GM18907 (cell line): ENCODE measurements around the gene HTR3D.
A peak's percentile ranks its signal among the peaks of the same experiment; 100 is the strongest.
"Not testable (repeated sequence)": the region's sequence is repeated elsewhere in the genome, so short reads cannot be mapped to it uniquely, and the experiment has no call there.

Experiments used
- ATAC-seq: cut with Tn5 transposase; IDR thresholded peaks from one replicate; pipeline ENCODE4 v1.9.1; 2021; ENCODE audit warnings: mild to moderate bottlenecking, moderate library complexity; ENCODE audit not compliant: unreplicated experiment

Gene HTR3D

GRCh38 chr3:184015381-184016019 is 16.0 kb upstream of the HTR3D start:
- no peak for ATAC-seq

- ATAC-seq: no peak
Observed at GRCh38 chr3:184016169-184016570, 15.4 kb upstream of the HTR3D start.

- peak; percentile 80 for ATAC-seq
Observed at GRCh38 chr3:184016811-184017671, 14.5 kb upstream of the HTR3D start.

- ATAC-seq: peak; percentile 97
Observed at GRCh38 chr3:184017672-184018423, 13.7 kb upstream of the HTR3D start, which contains the start of gene ABCC5. Gene ABCC5 (minus strand): TSS chr3:184017884. CDS start chr3:184014392, 3,492 bp downstream.

- ATAC-seq: no peak
Observed at GRCh38 chr3:184018424-184018973, 13.0 kb upstream of the HTR3D start.

- no peak for ATAC-seq
Observed at GRCh38 chr3:184022323-184022722, 9.2 kb upstream of the HTR3D start.

- not testable (repeated sequence) for ATAC-seq
Observed at GRCh38 chr3:184025256-184025655, 6.3 kb upstream of the HTR3D start.

GRCh38 chr3:184028275-184028890 is 3.2 kb upstream of the HTR3D start:
- not testable (repeated sequence) for ATAC-seq

GRCh38 chr3:184029443-184029842 is 2.1 kb upstream of the HTR3D start:
- ATAC-seq: no peak

GRCh38 chr3:184030536-184030935 is 1.0 kb upstream of the HTR3D start:
- no peak for ATAC-seq

- no peak for ATAC-seq
Observed at GRCh38 chr3:184037816-184038215, 6.3 kb downstream of the HTR3D start.

- not testable (repeated sequence) for ATAC-seq
Observed at GRCh38 chr3:184038307-184038706, 6.8 kb downstream of the HTR3D start.

GRCh38 chr3:184039414-184039813 is 7.9 kb downstream of the HTR3D start:
- ATAC-seq: no peak

GRCh38 chr3:184040010-184040409 is 8.5 kb downstream of the HTR3D start:
- ATAC-seq: no peak

GRCh38 chr3:184042617-184043016 is 11.1 kb downstream of the HTR3D start:
- ATAC-seq: no peak

- no peak for ATAC-seq
Observed at GRCh38 chr3:184045995-184046394, 14.5 kb downstream of the HTR3D start.

- ATAC-seq: no peak
Observed at GRCh38 chr3:184050217-184050847, 18.8 kb downstream of the HTR3D start.

- ATAC-seq: no peak
Observed at GRCh38 chr3:184052767-184053166, 21.2 kb downstream of the HTR3D start, which contains the start of gene HTR3C. Gene HTR3C (plus strand): TSS chr3:184053047. CDS start chr3:184053081, 34 bp downstream.

GRCh38 chr3:184058029-184058428 is 26.5 kb downstream of the HTR3D start:
- ATAC-seq: no peak

- ATAC-seq: no peak
Observed at GRCh38 chr3:184059424-184059823, 27.9 kb downstream of the HTR3D start.
